Measurements from ENCODE around the gene NPHP4.

- no peak for TF ChIP-seq POLR2AphosphoS5 (IDR thresholded peaks at IDR 0.05; ENCODE audit: borderline replicate concordance, low read depth, low read length)
- TF ChIP-seq EZH2 (IDR thresholded peaks at IDR 0.05): no peak
These were observed 21.3 kb upstream of the NPHP4 start for GRCh38 chr1:6013491-6013890.

All from SK-N-MC (cell line).